NCI-H146 (cell line): ENCODE data around the gene LUZP1.
"Not testable (repeated sequence)": the region's sequence is repeated elsewhere in the genome, so short reads cannot be mapped to it uniquely, and the experiment has no call there.

ENCODE experiments used
- DNase-seq: peaks from one replicate; lab custom pipeline; 2025; lab: John Stamatoyannopoulos, UW

The LUZP1 gene

DNA sequence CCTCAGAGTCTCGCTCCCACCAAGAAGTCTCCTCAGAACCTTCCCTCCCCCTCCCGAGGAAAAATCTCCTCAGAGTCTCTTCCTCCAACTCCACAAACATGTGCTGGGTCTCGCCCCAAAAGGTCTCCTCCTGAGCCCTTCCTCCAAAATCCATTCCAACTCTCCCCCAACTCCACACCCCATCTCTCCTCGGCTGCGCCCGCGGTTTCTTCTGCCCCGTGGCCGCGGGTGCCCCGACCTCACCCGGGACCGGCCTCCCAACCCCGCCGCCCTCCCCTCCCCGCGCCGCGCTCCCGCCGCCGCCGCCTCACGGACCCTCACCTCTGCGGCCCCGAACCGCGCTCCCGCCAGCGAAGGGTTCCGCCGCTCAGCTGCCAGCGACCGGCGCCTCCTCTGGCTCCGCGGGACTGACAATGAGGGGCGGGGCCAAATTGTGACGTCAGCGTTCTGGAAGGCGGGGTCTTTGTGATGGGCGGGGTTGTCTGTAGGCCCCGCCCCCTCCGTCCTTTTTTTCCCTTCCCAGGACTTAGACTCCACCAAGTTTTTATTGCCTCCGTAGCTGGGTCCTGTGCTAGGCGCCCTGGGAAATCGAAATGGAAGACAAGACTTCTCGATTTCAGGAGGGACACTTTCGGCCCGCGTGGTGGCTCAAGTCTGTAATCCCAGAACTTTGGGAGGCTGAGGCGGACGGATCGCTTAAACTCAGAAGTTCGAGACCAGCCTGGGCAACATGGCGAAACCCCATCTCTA, at the start of gene LUZP1:
LUZP1 (minus strand) TSS at position 412 of the 750 bp plus-strand sequence.
- DNase-seq: peak; percentile 49

GRCh38 chr1:23217421-23218115, 48.9 kb upstream of the LUZP1 start, which contains the start of gene HTR1D:
TSS of gene HTR1D (minus strand) at chr1:23217502. CDS start at chr1:23194219, 23,283 bp downstream.
- peak; percentile 36 for DNase-seq

- DNase-seq: peak; percentile 9
These were observed 48.2 kb upstream of the LUZP1 start for GRCh38 chr1:23216771-23217420.

- DNase-seq: no peak
These were observed 47.2 kb upstream of the LUZP1 start for GRCh38 chr1:23215751-23216449.

DNA sequence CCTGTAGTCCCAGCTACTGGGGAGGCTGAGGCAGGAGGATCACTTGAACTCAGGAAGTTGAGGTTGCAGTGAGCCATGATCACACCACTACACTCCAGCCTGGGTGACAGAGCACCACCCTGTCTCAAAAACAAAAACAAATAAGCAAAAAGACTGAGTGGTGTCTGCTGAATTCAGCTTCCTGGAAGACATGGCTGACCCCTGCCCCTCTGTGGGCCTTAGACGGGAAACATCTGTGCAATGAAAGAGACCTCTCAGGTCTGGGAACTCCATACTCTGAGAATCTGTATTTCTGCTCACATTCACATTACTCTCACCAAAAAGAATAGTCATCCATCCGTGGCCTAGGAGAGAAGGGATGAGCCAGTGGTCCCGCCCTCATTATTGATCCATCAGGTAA, 46.6 kb upstream of the LUZP1 start:
- no peak for DNase-seq

DNA sequence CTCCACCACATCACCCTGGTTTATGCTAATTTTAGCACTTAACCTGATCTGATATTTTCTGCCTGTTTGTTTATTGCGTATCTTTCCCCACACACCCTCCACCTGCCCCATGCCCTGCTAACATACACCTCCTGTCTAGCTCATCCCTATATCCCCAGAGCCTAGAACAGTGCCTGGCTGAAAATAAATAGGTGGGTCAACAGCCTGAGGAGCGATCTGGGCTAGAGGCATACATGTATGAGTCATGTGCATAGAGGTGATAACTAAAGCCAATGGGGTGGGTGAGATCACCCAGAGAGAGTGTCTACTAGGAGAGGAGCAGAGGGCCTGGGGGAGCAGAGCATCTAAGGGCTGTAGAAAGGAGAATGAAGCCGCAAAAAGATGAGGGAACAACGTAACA, 46.0 kb upstream of the LUZP1 start:
- DNase-seq: no peak

DNA sequence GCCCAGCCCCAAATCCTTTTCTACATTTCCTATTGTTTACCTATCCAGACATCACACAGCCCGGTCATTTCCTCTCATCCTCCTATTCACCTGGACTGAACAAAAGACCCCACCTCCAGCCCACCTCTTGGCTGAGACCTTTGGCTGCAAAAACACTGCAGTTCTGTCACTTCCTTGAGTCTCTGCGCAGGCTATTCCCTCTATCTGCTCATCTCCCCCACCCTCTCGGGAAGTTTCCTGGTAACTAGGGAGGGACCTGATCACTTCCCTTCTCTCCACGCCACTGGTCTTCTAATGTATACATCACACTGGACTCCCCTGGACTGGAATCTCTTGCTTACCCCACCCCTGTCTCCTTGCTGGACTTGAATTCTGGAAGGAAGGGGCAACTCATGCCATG, 43.3 kb upstream of the LUZP1 start:
- DNase-seq: no peak

DNA sequence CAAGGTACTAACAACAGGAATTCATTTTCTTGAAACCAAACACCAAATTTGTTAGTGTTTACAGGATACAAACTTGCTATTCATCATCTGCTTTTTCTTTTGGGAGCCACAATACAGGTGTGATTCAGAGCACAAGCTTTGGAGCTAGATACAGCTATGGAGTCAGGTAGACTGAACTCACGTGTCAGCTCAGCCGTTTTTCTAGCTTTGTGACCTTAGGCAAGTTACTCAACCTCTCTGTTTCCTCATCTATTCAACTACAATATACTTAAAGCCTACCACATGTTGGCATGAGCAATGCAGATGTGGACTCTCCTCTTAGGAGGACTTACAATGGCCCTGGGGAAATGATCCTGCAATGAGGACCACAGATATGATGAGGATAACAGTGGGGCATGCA, 42.3 kb upstream of the LUZP1 start:
- no peak for DNase-seq

GRCh38 chr1:23210351-23210785, 41.7 kb upstream of the LUZP1 start:
- DNase-seq: no peak

DNA sequence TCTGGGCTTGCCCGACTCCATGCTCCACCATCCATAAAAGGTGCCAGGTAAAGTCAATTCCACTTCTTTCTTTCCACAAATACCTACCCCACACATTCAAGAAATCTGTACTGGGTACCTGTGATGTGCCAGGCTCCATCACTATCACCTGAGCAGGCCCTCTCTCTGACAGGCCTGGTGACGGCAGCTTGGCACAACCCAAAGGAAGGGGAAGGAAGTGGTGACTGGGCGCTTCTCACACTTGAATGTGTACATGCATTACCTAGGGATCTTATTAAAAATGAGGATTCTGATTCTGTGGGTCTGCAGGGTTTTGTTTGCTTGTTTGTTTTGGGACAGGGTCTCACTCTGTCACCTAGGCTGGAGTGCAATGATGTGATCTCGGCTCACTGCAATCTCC, 41.1 kb upstream of the LUZP1 start:
- no peak for DNase-seq

DNA sequence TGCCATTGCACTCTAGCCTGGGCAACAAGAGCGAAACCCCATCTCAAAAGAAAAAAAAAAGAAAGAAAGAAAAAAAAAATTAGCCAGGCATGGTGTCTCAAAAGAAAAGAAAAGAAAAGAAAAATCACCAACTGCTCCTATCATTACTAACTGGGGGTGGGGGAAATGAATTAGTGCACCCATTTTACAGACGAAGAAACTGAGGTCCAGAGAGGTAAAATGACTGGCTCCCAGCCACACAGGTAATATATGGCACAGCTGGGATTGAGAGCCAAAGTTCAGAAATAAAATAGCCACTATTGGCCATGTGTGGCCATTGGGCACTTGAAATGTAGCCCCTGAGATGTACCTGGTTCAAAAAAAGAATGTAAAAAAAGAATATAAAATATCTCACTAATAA, 39.9 kb upstream of the LUZP1 start:
- no peak for DNase-seq

- not testable (repeated sequence) for DNase-seq
These were observed 39.1 kb upstream of the LUZP1 start for GRCh38 chr1:23207733-23208132.

DNA sequence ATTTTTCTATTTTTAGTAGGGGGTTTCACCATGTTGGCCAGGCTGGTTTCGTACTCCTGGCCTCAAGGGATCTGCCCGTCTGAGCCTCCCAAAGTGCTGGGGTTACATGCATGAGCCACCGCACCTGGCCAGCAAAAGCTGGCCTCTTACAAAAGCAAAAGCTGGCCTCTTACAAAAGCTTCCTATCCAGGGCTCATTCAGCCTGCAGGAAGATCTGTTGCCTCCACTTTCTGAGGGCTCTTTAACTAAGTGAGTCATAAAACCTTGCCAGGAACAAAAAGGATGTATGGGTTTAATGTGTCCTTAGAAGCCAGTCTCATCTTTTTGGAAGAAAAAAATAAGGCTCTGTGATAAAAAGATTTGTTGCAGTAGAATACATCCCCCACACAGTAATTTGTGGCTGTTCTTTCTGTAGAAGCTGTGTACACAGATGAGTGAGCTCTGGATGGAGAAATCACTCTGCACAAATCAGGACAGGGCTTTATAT, 33.6 kb upstream of the LUZP1 start:
- no peak for DNase-seq

DNA sequence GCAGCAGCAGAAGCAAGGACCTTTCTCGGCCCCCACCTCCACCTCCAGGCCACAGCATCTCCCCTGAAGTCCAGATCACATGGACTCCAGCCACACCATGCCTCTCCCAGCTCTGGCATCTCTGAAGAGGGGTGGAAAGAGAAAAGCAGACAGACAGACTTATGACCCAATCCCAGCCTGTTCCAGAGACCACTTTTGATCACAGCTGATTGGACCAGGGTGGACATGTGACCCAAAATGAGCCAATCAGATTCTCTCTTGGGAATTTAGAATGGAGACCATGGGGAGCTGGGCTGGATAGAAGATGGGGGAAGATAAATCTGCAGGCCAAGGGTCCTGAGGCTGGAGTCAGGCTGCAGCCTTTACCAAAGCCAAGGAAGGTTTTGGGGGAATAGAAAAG, 32.2 kb upstream of the LUZP1 start:
- no peak for DNase-seq

DNA sequence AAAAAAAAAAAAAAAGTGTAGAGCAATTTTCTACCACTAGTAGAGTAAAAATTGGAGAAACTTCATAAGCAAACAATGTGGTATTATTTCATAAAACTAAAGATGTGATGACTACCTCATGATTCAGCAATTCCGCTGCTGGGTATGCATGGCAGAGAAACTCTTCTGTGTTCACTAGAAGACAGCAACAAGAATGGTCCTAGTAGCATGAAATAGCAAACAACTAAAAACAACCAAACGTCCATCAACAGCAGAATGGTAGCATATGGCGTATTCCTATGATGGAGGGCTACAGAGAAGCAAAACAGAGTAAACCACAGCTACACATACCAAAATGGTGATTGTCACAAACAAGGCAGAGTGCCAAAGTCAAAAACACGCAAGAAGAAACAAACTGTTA, 29.7 kb upstream of the LUZP1 start:
- no peak for DNase-seq

DNA sequence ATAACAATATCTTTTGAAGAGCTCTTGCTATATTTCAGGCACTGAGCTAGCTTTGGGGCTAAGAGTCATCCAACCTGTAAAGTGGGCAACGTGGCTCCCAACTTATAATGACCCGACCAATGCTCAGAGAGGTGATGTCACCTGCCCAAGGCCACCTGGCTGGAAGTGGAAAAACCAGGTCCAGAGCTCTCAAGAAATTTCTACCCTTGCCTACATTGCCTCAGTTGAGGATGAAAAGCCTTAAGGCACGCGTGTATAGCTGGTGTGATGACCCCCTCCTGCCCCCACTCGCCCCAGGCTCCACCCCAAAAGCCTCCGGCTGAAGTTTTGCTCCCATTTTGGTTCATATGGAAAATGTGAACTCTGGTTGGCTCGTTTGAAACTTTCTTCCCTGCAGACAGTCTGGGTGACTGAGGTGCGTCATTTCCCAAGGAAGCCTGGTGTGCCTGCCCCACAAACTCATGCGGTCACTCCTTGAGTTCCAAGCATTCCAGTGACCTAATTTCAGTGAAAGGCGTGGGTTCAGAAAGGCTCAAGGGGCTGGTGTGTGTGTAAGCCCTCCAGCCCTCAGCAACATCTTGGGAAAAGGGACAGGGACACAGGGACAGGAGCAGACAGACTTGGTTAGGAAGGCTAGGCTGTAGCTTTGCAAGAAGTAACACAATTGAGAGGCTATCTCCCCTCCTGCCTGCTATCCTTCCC, 28.1 kb upstream of the LUZP1 start:
- no peak for DNase-seq

DNA sequence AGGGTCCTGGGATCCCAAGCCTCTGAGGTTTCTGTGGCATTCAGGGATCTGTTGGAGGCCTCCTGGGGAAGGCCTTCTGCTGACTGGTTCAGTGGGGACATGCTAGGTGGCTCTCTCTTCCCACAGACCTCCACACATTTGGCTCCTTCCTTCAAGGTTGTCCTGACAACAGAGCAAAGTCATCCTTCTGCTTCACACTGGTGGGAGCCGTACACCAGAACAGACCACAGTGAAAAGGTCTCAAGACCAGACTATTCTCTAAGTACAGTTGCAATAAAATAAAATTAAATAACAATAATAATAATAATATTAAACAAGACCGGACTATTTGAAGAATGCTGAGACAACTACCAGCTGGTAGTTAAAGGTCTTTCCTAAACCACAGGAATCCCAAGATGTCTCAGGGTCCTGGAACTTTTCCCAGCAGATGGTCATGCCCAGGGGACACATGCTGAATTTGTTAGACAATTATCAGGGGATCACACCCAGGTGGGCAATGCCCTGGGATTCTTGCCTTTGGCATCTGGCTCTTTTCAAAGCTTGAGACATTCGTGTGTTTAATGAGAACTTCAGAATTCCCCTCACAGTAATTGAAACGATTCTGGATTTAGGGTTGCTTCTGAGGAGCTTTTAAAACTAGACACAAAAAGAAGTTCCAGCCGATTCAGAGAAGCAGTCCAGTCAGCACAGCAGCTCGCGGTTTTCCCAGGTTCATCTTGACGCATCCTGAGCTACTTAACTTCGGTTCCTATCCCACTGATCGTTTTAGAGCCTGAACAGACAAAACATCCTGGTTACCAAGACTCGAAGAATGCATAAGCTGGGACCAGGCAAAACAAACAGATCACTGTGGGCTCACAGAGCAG, 25.7 kb upstream of the LUZP1 start:
- DNase-seq: no peak

DNA sequence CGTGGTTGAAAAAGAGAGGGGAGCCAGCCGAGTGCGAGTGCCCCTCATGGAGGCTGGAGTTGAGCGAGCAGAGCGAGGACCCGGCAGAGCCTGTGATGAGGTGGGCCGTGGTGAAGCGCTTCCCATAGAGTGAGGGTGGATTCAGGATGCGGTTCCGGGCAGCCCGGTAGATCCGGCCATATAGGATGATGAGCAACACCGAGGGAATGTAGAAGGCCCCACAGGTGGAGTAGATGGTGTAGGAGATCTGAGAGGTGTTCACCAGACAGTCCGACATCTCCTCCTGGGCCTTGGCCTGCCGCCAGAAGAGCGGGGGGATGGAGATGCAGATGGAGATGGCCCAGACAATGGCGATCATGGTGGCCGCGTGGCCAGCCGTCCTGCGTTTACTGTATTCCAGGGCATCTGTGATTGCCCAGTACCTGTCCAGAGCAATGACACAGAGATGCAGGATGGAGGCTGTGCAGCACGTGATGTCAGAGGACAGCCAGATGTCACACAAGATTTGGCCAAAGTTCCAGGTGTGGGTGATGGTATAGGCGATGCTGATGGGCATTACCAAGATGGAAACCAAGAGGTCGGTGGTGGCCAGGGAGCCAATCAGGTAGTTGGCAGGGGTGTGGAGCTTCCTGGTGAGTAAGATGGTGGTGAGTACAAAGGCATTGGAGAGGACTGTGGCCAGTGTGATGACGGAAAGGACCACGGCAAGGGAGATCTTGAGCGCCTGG, 24.9 kb upstream of the LUZP1 start:
- DNase-seq: no peak

DNA sequence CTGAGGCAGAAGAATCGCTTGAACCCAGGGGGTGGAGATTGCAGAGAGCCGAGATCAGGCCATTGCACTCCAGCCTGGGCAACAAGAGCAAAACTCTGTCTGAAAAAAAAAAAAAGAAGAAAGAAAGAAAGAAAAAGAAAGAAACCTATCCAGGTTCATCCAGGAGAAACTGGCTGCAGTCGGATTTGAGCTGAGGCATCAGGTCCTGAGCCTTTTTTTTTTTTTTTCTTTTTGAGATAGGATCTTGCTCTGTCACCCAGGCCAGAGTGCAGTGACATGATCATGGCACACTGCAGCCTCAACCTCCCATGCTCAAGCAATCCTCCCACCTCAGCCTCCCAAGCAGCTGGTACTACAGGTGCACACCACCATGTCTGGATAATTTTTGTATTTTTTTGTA, 22.5 kb upstream of the LUZP1 start:
- DNase-seq: no peak

GRCh38 chr1:23188936-23189452, 20.3 kb upstream of the LUZP1 start:
- DNase-seq: not testable (repeated sequence)
